ENCODE data around the gene ME3. TPM values are rescaled to one million over a fixed set of nuclear protein-coding genes. Genes with fewer than 3 reads are reported as not detected.
"Not testable (repeated sequence)": the region's sequence is repeated elsewhere in the genome, so short reads cannot be mapped to it uniquely, and the experiment has no call there.

ME3 gene
- total RNA-seq, 1 donor from 2014 or later: 33.4 TPM

DNA sequence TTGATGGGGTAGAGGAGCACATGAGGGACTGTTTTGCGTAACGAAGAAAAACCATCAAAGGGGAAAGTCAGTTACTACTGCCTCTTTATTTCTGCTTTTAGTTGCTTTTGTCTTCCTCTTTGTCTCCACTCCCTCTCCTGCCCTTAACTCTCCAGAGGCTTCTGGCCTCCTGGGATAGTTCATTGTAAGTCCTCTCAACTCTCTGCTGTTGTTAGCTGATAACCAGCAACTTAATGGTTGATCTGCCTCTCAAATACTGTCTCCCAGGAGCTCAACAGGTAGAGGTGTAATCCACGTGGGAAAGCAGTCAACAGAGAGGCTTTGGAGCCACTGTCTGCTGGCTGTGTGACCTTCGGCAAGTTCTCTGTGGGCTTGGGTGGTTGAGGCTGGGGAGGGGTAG is 250.5 kb downstream of the ME3 start:
- H3K4me1 ChIP-seq: no peaks in the 10 kb centered on the region
- no peak for TF ChIP-seq CTCF (IDR thresholded peaks at IDR 0.05; ENCODE audit: borderline replicate concordance)
- H3K4me3 ChIP-seq: no peak overlapping the region
- H3K27ac ChIP-seq (replicated peaks): no peak overlapping the region
- no peak for DNase-seq
- no peaks in the 10 kb centered on the region for H3K36me3 ChIP-seq
- peaks cover 15% of the 10 kb centered on the region for H3K9me3 ChIP-seq (replicated peaks)
- H3K27me3 ChIP-seq (ENCODE audit: low read depth): no peaks in the 10 kb centered on the region
- intact Hi-C loops (cut with micrococcal nuclease): no loop called here

DNA sequence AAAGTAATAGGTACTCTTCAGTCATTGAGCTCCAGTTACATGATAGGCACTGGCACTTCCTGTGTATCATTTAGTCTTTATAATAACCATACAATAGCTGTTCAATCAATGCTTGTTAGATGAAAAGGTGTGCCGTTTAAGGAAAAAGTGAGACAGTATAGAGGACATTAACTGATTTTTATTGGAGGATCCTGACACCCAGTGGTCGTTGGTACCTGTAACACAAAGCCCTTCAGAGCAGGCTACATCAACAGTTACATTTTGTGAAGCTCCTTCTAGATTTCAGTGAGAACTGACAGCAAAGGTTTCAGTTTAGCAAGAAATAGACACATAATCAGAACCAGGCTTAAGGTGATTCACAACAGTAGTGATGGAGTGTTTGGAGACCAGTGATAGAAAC is 253.5 kb downstream of the ME3 start:
- no peak overlapping the region for H3K4me3 ChIP-seq
- no peaks in the 10 kb centered on the region for H3K36me3 ChIP-seq
- no peak overlapping the region for H3K27ac ChIP-seq (replicated peaks)
- intact Hi-C loops (cut with micrococcal nuclease): no loop called here
- no peak for TF ChIP-seq CTCF (IDR thresholded peaks at IDR 0.05; ENCODE audit: borderline replicate concordance)
- H3K27me3 ChIP-seq (ENCODE audit: low read depth): no peaks in the 10 kb centered on the region
- H3K4me1 ChIP-seq: no peaks in the 10 kb centered on the region
- DNase-seq: no peak
- H3K9me3 ChIP-seq (replicated peaks): no peaks in the 10 kb centered on the region

GRCh38 chr11:86418513-86418912 is 253.9 kb downstream of the ME3 start:
- H3K4me3 ChIP-seq: no peak overlapping the region
- H3K27me3 ChIP-seq (ENCODE audit: low read depth): no peaks in the 10 kb centered on the region
- H3K9me3 ChIP-seq (replicated peaks): no peaks in the 10 kb centered on the region
- intact Hi-C loops (cut with micrococcal nuclease): no loop called here
- no peaks in the 10 kb centered on the region for H3K4me1 ChIP-seq
- H3K27ac ChIP-seq (replicated peaks): no peak overlapping the region
- DNase-seq: no peak
- no peak for TF ChIP-seq CTCF (IDR thresholded peaks at IDR 0.05; ENCODE audit: borderline replicate concordance)
- no peaks in the 10 kb centered on the region for H3K36me3 ChIP-seq

DNA sequence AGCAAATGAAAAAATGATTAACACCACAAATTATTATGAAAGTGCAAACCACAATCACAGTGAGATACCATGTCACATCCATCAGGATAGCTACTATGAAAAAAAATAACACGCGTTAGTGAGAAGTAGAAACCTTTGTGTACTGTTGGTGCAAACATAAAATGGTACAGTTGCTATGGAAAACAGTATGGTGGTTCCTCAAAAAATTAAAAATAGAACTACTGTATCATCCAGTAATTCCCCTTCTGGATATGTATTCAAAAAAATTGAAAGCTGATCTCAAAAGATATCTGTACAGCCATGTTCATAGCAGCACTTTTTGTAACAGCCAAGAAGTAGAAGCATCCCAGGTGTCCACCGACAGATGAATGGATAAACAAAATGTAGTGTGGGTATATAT is 254.3 kb downstream of the ME3 start:
- Histone ChIP-seq H3K27ac (replicated peaks) (no peak overlapping the region), H3K4me3 (no peak overlapping the region), H3K4me1 (no peaks in the 10 kb centered on the region), H3K27me3 (ENCODE audit: low read depth) (no peaks in the 10 kb centered on the region), H3K9me3 (replicated peaks) (no peaks in the 10 kb centered on the region), H3K36me3 (no peaks in the 10 kb centered on the region)
- DNase-seq: no peak
- TF ChIP-seq CTCF (IDR thresholded peaks at IDR 0.05; ENCODE audit: borderline replicate concordance): no peak
- intact Hi-C loops (cut with micrococcal nuclease): no loop called here

DNA sequence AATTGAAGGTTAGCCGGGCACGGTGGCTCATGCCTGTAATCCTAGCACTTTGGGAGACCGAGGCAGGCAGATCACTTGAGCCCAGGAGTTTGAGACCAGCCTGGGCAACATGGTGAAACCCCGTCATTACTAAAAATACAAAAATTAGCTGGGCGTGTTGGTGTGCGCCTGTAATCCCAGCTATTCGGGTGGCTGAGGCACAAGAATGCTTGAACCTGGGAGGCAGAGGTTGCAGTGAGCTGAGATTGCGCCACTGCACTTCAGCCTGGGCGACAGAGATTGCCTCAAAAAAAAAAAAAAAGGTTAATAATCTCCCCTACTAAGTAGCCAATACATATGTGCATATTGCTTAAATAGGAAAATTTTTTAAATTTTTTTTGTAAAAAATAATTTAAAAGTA is 255.5 kb downstream of the ME3 start:
- H3K36me3 ChIP-seq; H3K4me1 ChIP-seq; H3K9me3 ChIP-seq (replicated peaks); H3K27ac ChIP-seq (replicated peaks); H3K4me3 ChIP-seq; intact Hi-C loops (cut with micrococcal nuclease); DNase-seq; H3K27me3 ChIP-seq (ENCODE audit: low read depth): not testable (repeated sequence)

DNA sequence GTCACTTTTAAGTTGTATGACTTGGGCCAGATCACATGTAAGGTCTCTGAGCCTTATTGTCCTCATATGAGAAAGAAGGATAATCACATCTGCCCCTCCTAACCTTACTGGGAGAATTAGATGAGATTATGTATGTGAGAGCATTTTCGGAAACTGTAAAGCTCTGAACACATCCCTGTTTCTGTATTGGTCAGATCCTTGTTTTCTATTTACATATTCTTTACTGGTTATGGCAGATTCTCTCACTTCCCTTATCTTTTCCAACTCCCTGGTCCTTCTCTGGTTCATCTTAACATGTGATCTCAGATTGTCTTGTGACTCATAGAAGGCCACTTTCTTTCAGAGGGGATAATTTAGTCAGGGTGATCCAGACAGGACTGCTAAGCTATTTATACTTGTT is 255.9 kb downstream of the ME3 start:
- H3K27ac ChIP-seq (replicated peaks): no peak overlapping the region
- intact Hi-C loops (cut with micrococcal nuclease): no loop called here
- DNase-seq: no peak
- H3K36me3 ChIP-seq: no peaks in the 10 kb centered on the region
- H3K27me3 ChIP-seq (ENCODE audit: low read depth): no peaks in the 10 kb centered on the region
- H3K4me1 ChIP-seq: no peaks in the 10 kb centered on the region
- no peak for TF ChIP-seq CTCF (IDR thresholded peaks at IDR 0.05; ENCODE audit: borderline replicate concordance)
- H3K9me3 ChIP-seq (replicated peaks): no peaks in the 10 kb centered on the region
- no peak overlapping the region for H3K4me3 ChIP-seq
